Endothelial cell of umbilical vein (primary cell): ENCODE results near the gene ELMO2. TPM values are rescaled to one million over a fixed set of nuclear protein-coding genes. Genes with fewer than 3 reads are reported as not detected.

Experiments
- BruUV-seq: library from RNA; stranded (reverse); fragments of 400-500 nt; replicated peaks from 2 replicates; lab custom pipeline; 2021; lab: Mats Ljungman, UMichigan
- CTCF ChIA-PET: fragments of 300-600, 350-600 bp; sonication (Branson Sonifier 250); formaldehyde crosslinking; loops from one replicate; lab custom pipeline; 2021; ENCODE audit warnings: antibody characterized with exemption, inconsistent platforms; lab: Charles Lee
- POLR2A ChIA-PET: fragments of 300-600, 350-600 bp; sonication (Branson Sonifier 250); formaldehyde crosslinking; loops from one replicate; lab custom pipeline; 2021; ENCODE audit warnings: antibody characterized with exemption, inconsistent platforms; lab: Charles Lee
- DNase-seq: peaks from one replicate; pipeline ENCODE4 v3.0.0-alpha.2; 2011; ENCODE audit warnings: low read depth, low spot score
- FAIRE-seq: peaks from 2 replicates; lab custom pipeline; 2011; peaks lifted over from hg19 to GRCh38; lab: Jason Lieb, UNC
- H2AFZ ChIP-seq: 2 replicates; pipeline ENCODE4 v1.6.0; 2012; ENCODE audit warnings: low read depth, low read length, control low read depth, inconsistent platforms
- H3K27ac ChIP-seq: 2 replicates; pipeline ENCODE4 v1.5.1; 2011; ENCODE audit warnings: low read depth, mild to moderate bottlenecking, control low read depth, low read length, moderate library complexity; ENCODE audit not compliant: insufficient read depth
- H3K27me3 ChIP-seq, 2 experiments: 2 replicates each; pipeline versions ENCODE4 v1.6.0 to v1.6.1; 2011; ENCODE audit warnings: low read length in 2 of 2, mixed read lengths in 1 of 2; ENCODE audit not compliant: control insufficient read depth in 2 of 2, insufficient read depth in 2 of 2
- H3K36me3 ChIP-seq, 2 experiments: 2 replicates in 1 of 2; 3 replicates in 1 of 2; pipeline ENCODE4 v1.5.1; 2011; ENCODE audit warnings: low read length in 2 of 2, mild to moderate bottlenecking in 1 of 2, moderate library complexity in 1 of 2; ENCODE audit not compliant: control insufficient read depth in 2 of 2, insufficient read depth in 2 of 2; ENCODE audit errors: extremely low read depth in 1 of 2
- H3K4me1 ChIP-seq: 3 replicates; pipeline ENCODE4 v1.5.1; 2011; ENCODE audit warnings: mild to moderate bottlenecking, low read length; ENCODE audit not compliant: control insufficient read depth, insufficient read depth; ENCODE audit errors: extremely low read depth
- H3K4me2 ChIP-seq: 2 replicates; pipeline ENCODE4 v1.6.1; 2011; ENCODE audit warnings: low read length, control low read depth, mixed read lengths; ENCODE audit not compliant: insufficient read depth
- H3K4me3 ChIP-seq, 3 experiments: fragments of 200-600 bp in 1 of 3; sonication (generic), shearing (Covaris generic) in 1 of 3; replicated peaks in 1 of 3; 2 replicates each; pipeline ENCODE4 v1.5.1; 2011 to 2016; ENCODE audit warnings: control low read depth in 3 of 3, low read length in 3 of 3, mild to moderate bottlenecking in 2 of 3, inconsistent platforms in 1 of 3, low read depth in 1 of 3, moderate library complexity in 1 of 3; ENCODE audit not compliant: insufficient read depth in 1 of 3
- H3K79me2 ChIP-seq: 2 replicates; pipeline ENCODE4 v1.6.0; 2012; ENCODE audit warnings: low read length, inconsistent platforms; ENCODE audit not compliant: control insufficient read depth, insufficient read depth
- H3K9ac ChIP-seq: replicated peaks from 2 replicates; pipeline ENCODE3; 2011; ENCODE audit warnings: low read length, control low read depth; ENCODE audit not compliant: insufficient read depth; ENCODE audit errors: extremely low read depth
- H3K9me1 ChIP-seq: replicated peaks from 3 replicates; pipeline ENCODE4 v1.6.0; 2011; ENCODE audit warnings: mild to moderate bottlenecking, low read length; ENCODE audit not compliant: control insufficient read depth, insufficient read depth; ENCODE audit errors: extremely low read depth
- H3K9me3 ChIP-seq: replicated peaks from 2 replicates; pipeline ENCODE4 v1.5.1; 2012; ENCODE audit warnings: low read length, inconsistent platforms; ENCODE audit not compliant: control insufficient read depth, insufficient read depth
- H4K20me1 ChIP-seq: replicated peaks from 2 replicates; pipeline ENCODE3; 2011; ENCODE audit warnings: mild to moderate bottlenecking, low read length; ENCODE audit not compliant: control insufficient read depth, insufficient read depth; ENCODE audit errors: extremely low read depth
- CTCF ChIP-seq, 2 donors: IDR thresholded peaks; 1 replicate in 1 of 2; 2 replicates in 1 of 2; pipeline ENCODE4 v1.5.1; 2011; ENCODE audit warnings: low read length in 2 of 2, mild to moderate bottlenecking in 2 of 2, moderate library complexity in 2 of 2, control low read depth in 1 of 2, inconsistent platforms in 1 of 2, low read depth in 1 of 2; ENCODE audit not compliant: insufficient read depth in 1 of 2; ENCODE audit errors: extremely low read depth in 1 of 2
- EZH2 ChIP-seq: IDR thresholded peaks from 2 replicates; pipeline ENCODE4 v1.6.1; 2012; ENCODE audit warnings: borderline replicate concordance, low read depth, mild to moderate bottlenecking, moderate library complexity, low read length, inconsistent platforms; ENCODE audit not compliant: severe bottlenecking
- FOS ChIP-seq: IDR thresholded peaks from 2 replicates; pipeline ENCODE4 v1.6.1; 2011; ENCODE audit warnings: mild to moderate bottlenecking, low read length, moderate library complexity, borderline replicate concordance; ENCODE audit not compliant: insufficient read depth
- GATA2 ChIP-seq: IDR thresholded peaks from 2 replicates; pipeline ENCODE4 v1.7.0; 2011; ENCODE audit warnings: low read depth, mild to moderate bottlenecking, moderate library complexity, mixed read lengths, low read length; ENCODE audit not compliant: insufficient read length, insufficient read depth
- JUN ChIP-seq: IDR thresholded peaks from 2 replicates; pipeline ENCODE4 v1.6.1; 2011; ENCODE audit warnings: borderline replicate concordance, low read depth; ENCODE audit not compliant: insufficient read length, insufficient read depth
- MAX ChIP-seq: IDR thresholded peaks from 2 replicates; pipeline ENCODE4 v1.6.1; 2011; ENCODE audit not compliant: insufficient read depth, insufficient read length
- MYC ChIP-seq: IDR thresholded peaks from one replicate; pipeline ENCODE4 v1.6.1; 2011; ENCODE audit warnings: mild to moderate bottlenecking, low read depth, low read length
- POLR2A ChIP-seq: IDR thresholded peaks from 2 replicates; pipeline ENCODE4 v1.6.1; 2012; ENCODE audit warnings: low read depth, mild to moderate bottlenecking, control low read depth, low read length
- POLR2AphosphoS5 ChIP-seq: IDR thresholded peaks from 2 replicates; pipeline ENCODE4 v1.6.1; 2012; ENCODE audit warnings: low read depth, mild to moderate bottlenecking, control low read depth, low read length, moderate library complexity; ENCODE audit not compliant: insufficient read depth
- dilution Hi-C: fragments of 300-500 bp; cut with MboI; formaldehyde crosslinking; loops from one replicate; pipeline ENCODE4 v1.15.0; 2019; ENCODE audit warnings: low sequenced_read_pairs; ENCODE audit not compliant: extremely low pct_ligation_motif_present
- intact Hi-C: fragments of 100-400 bp; cut with micrococcal nuclease; formaldehyde crosslinking; loops from one replicate; pipeline ENCODE4 v1.10.0; 2022
- polyA plus RNA-seq, 4 experiments: library from polyadenylated mRNA; depleted of rRNA in 3 of 4; stranded (reverse) in 3 of 4; unstranded in 1 of 4; fragments of >200 nt; gene quantifications; 2 replicates each; pipeline versions ENCODE4 v1.2.1 to v1.2.3, GENCODE V29; 2011 to 2012; ENCODE audit warnings: missing spikeins in 1 of 4
- total RNA-seq: library from RNA; stranded (reverse); gene quantifications from 2 replicates; pipeline ENCODE4 v1.2.3, GENCODE V29; 2021

ELMO2 gene
- total and polyA plus RNA-seq, 2 donors (not counting 3 experiments of a cell fraction or from before 2014, with no cell fraction given), result 35.1 to 43.5 TPM

- H3K4me2 ChIP-seq, result no peak overlapping the region
- no peak overlapping the region for H3K9ac ChIP-seq
- peaks cover 23% of the 10 kb centered on the region for H3K79me2 ChIP-seq
- BruUV-seq, result no TSS peak
- no peaks in the 10 kb centered on the region for H3K9me1 ChIP-seq
- H3K36me3 ChIP-seq, result peaks cover 4 to 17% of the 10 kb centered on the region in 2 experiments
- no peak for FAIRE-seq
- ChIA-PET CTCF (no interaction called here), POLR2A (no interaction called here)
- no peak for DNase-seq
- dilution Hi-C loops (no loop called here), intact Hi-C loops (loop anchor here (5.0 to 10.0 kb wide), 2 partner anchors 230 to 547 kb away; partner anchors contain the start of gene UBE2C)
- no peak overlapping the region for H3K4me3 ChIP-seq
- no peaks in the 10 kb centered on the region for H3K9me3 ChIP-seq
- H3K4me1 ChIP-seq, result peaks cover 8% of the 10 kb centered on the region
- no peak overlapping the region for H3K27ac ChIP-seq
- no peaks in the 10 kb centered on the region for H4K20me1 ChIP-seq
- H3K27me3 ChIP-seq, result no peaks in the 10 kb centered on the region
- H2AFZ ChIP-seq, result no peak overlapping the region
- TF ChIP-seq POLR2A (no peak), MAX (no peak), EZH2 (no peak), MYC (no peak), CTCF (IDR thresholded peaks at IDR 0.05; ENCODE audit: extremely low read depth in 1 of 2, insufficient read depth in 1 of 2, low read depth in 1 of 2, low read length in 2 of 2) (no peak), POLR2AphosphoS5 (no peak), GATA2 (no peak), FOS (no peak), JUN (no peak)
Observed at GRCh38 chr20:46361811-46362210, 44.6 kb downstream of the ELMO2 start.
